GM12878 (cell line): ENCODE results near the gene IPP. TPM values are rescaled to one million over a fixed set of nuclear protein-coding genes. Genes with fewer than 3 reads are reported as not detected.

Experiments
- CREB1 ChIP-seq: IDR thresholded peaks from 2 replicates; pipeline ENCODE4 v1.6.1; 2012; ENCODE audit warnings: low read depth, mild to moderate bottlenecking, inconsistent platforms
- FOXM1 ChIP-seq: IDR thresholded peaks from 2 replicates; pipeline ENCODE4 v1.6.1; 2012; ENCODE audit warnings: low read depth, mild to moderate bottlenecking, inconsistent platforms, low read length, moderate library complexity
- GABPA ChIP-seq: IDR thresholded peaks from 2 replicates; pipeline ENCODE4 v1.6.1; 2014; ENCODE audit warnings: antibody characterized with exemption, low read depth, mild to moderate bottlenecking, inconsistent platforms
- KDM1A ChIP-seq: fragments of 200-600 bp; sonication (generic); IDR thresholded peaks from 2 replicates; pipeline ENCODE4 v1.6.1; 2016; ENCODE audit warnings: borderline replicate concordance
- MEF2A ChIP-seq: IDR thresholded peaks from 2 replicates; pipeline ENCODE4 v1.6.1; 2011; ENCODE audit warnings: low read depth, mild to moderate bottlenecking, low read length, moderate library complexity; ENCODE audit not compliant: insufficient read depth
- NR2C2 ChIP-seq: IDR thresholded peaks from 2 replicates; pipeline ENCODE4 v1.6.1; 2011; ENCODE audit warnings: borderline replicate concordance, low read depth; ENCODE audit not compliant: control insufficient read depth, insufficient read length
- POLR2A ChIP-seq: IDR thresholded peaks from 2 replicates; pipeline ENCODE4 v1.6.1; 2011; ENCODE audit warnings: low read depth, mild to moderate bottlenecking, low read length
- RB1 ChIP-seq: fragments of 450-650 bp; formaldehyde crosslinking; IDR thresholded peaks from 2 replicates; pipeline ENCODE4 v1.6.1; 2017; ENCODE audit warnings: mild to moderate bottlenecking, borderline replicate concordance
- RBBP5 ChIP-seq: fragments of 200-600 bp; sonication (generic); conservative IDR thresholded peaks from 2 replicates; pipeline ENCODE4 v1.6.1; 2016
- RUNX3 ChIP-seq: IDR thresholded peaks from 2 replicates; pipeline ENCODE4 v1.6.1; 2012; ENCODE audit warnings: low read length, inconsistent platforms
- SMAD5 ChIP-seq: IDR thresholded peaks from 2 replicates; pipeline ENCODE4 v1.6.1; 2016; ENCODE audit warnings: antibody characterized with exemption, low read depth
- SPI1 ChIP-seq: IDR thresholded peaks from 2 replicates; pipeline ENCODE4 v1.6.1; 2011; ENCODE audit warnings: low read depth, mild to moderate bottlenecking, low read length, moderate library complexity, borderline replicate concordance; ENCODE audit not compliant: insufficient read depth
- SRF ChIP-seq, 2 experiments: IDR thresholded peaks; 2 replicates each; pipeline ENCODE4 v1.6.1; 2011; ENCODE audit warnings: low read depth in 2 of 2, low read length in 2 of 2, mild to moderate bottlenecking in 1 of 2, moderate library complexity in 1 of 2
- STAT1 ChIP-seq: fragments of 450-650 bp; conservative IDR thresholded peaks from 2 replicates; pipeline ENCODE4 v1.6.1; 2014; ENCODE audit warnings: antibody characterized with exemption, mild to moderate bottlenecking
- SUZ12 ChIP-seq: fragments of 200-600 bp; sonication (generic); IDR thresholded peaks from one replicate; pipeline ENCODE4 v1.6.1; 2018; ENCODE audit warnings: antibody characterized with exemption, mild to moderate bottlenecking; ENCODE audit not compliant: unreplicated experiment
- TCF12 ChIP-seq: IDR thresholded peaks from 2 replicates; pipeline ENCODE4 v1.6.1; 2011; ENCODE audit warnings: low read depth, mild to moderate bottlenecking, low read length
- WRNIP1 ChIP-seq: IDR thresholded peaks from 2 replicates; pipeline ENCODE4 v1.6.1; 2011; ENCODE audit warnings: low read depth, low read length, improper control_type of control experiment, borderline replicate concordance
- ZBTB4 ChIP-seq: fragments of 450-650 bp; formaldehyde crosslinking; IDR thresholded peaks from 2 replicates; pipeline ENCODE4 v1.4.0; 2022; ENCODE audit warnings: mild to moderate bottlenecking, moderate library complexity
- polyA plus RNA-seq, 11 experiments: library from polyadenylated mRNA; depleted of rRNA in 4 of 11; unstranded in 6 of 11; stranded (reverse) in 5 of 11; fragments of >200 nt; fragmentation: Nextera tagmentation in 4 of 11; fragmentation: Illumina TruSeq in 1 of 11; extraction: Ambion mirVana in 4 of 11; extraction: Trizol in 1 of 11; gene quantifications; 1 replicate in 1 of 11; 2 replicates in 10 of 11; pipeline versions ENCODE4 v1.2.1 to v1.2.3, GENCODE V29; 2011 to 2016; ENCODE audit warnings: inconsistent platforms in 2 of 11, missing spikeins in 2 of 11, low read depth in 1 of 11
- total RNA-seq, 4 experiments: library from RNA; depleted of rRNA in 3 of 4; stranded (reverse); fragments of >200 nt in 3 of 4; fragmentation: Illumina TruSeq in 1 of 4; extraction: Trizol in 1 of 4; gene quantifications; 2 replicates each; pipeline versions ENCODE4 v1.2.1 to v1.2.3, GENCODE V29; 2013 to 2021
- TF ChIP-seq, protein P1 (sequence below): IDR thresholded peaks from 2 replicates; pipeline ENCODE4 v1.6.1; 2012; ENCODE audit warnings: low read depth, low read length, improper control_type of control experiment
- TF ChIP-seq, protein P2 (sequence below): fragments of 450-650 bp; IDR thresholded peaks from 2 replicates; pipeline ENCODE4 v1.6.1; 2016; ENCODE audit warnings: mild to moderate bottlenecking
- TF ChIP-seq, protein P3 (sequence below): fragments of 450-650 bp; IDR thresholded peaks from 2 replicates; pipeline ENCODE4 v1.6.1; 2017; ENCODE audit warnings: mild to moderate bottlenecking, moderate library complexity

Gene IPP
- total and polyA plus RNA-seq, 10 of the 15 experiments (the other 5 are each of a cell fraction or from before 2014, with no cell fraction given) = 4.7 to 15.0 (median 10.4) TPM

- TF ChIP-seq GABPA (peak; percentile 76), RUNX3 (no peak), POLR2A (peak; percentile 93), MEF2A (no peak), FOXM1 (no peak), STAT1 (no peak), RB1 (no peak), SMAD5 (peak; percentile 97), SPI1 (no peak), SUZ12 (no peak), NR2C2 (no peak), CREB1 (peak; percentile 93), TCF12 (peak; percentile 17; the same call in 1 of the 2 replicates), RBBP5 (no peak), KDM1A (no peak), WRNIP1 (0 out of 2 replicates have a peak, but pooled peaks have one; percentile 12), ZBTB4 (CRISPR knock-in tag) (no peak), SRF (IDR thresholded peaks at IDR 0.05; ENCODE audit: low read depth in 2 of 2, low read length in 2 of 2) (peak in 1 of 2 experiments; percentile 42; a peak in 1 of 4 replicates)
- TF ChIP-seq, protein P1, sequence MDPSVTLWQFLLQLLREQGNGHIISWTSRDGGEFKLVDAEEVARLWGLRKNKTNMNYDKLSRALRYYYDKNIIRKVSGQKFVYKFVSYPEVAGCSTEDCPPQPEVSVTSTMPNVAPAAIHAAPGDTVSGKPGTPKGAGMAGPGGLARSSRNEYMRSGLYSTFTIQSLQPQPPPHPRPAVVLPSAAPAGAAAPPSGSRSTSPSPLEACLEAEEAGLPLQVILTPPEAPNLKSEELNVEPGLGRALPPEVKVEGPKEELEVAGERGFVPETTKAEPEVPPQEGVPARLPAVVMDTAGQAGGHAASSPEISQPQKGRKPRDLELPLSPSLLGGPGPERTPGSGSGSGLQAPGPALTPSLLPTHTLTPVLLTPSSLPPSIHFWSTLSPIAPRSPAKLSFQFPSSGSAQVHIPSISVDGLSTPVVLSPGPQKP = peak; percentile 68
- TF ChIP-seq, protein P2, sequence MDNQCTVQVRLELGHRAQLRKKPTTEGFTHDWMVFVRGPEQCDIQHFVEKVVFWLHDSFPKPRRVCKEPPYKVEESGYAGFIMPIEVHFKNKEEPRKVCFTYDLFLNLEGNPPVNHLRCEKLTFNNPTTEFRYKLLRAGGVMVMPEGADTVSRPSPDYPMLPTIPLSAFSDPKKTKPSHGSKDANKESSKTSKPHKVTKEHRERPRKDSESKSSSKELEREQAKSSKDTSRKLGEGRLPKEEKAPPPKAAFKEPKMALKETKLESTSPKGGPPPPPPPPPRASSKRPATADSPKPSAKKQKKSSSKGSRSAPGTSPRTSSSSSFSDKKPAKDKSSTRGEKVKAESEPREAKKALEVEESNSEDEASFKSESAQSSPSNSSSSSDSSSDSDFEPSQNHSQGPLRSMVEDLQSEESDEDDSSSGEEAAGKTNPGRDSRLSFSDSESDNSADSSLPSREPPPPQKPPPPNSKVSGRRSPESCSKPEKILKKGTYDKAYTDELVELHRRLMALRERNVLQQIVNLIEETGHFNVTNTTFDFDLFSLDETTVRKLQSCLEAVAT = no peak; the same call in none of the 2 replicates
- TF ChIP-seq, protein P3, sequence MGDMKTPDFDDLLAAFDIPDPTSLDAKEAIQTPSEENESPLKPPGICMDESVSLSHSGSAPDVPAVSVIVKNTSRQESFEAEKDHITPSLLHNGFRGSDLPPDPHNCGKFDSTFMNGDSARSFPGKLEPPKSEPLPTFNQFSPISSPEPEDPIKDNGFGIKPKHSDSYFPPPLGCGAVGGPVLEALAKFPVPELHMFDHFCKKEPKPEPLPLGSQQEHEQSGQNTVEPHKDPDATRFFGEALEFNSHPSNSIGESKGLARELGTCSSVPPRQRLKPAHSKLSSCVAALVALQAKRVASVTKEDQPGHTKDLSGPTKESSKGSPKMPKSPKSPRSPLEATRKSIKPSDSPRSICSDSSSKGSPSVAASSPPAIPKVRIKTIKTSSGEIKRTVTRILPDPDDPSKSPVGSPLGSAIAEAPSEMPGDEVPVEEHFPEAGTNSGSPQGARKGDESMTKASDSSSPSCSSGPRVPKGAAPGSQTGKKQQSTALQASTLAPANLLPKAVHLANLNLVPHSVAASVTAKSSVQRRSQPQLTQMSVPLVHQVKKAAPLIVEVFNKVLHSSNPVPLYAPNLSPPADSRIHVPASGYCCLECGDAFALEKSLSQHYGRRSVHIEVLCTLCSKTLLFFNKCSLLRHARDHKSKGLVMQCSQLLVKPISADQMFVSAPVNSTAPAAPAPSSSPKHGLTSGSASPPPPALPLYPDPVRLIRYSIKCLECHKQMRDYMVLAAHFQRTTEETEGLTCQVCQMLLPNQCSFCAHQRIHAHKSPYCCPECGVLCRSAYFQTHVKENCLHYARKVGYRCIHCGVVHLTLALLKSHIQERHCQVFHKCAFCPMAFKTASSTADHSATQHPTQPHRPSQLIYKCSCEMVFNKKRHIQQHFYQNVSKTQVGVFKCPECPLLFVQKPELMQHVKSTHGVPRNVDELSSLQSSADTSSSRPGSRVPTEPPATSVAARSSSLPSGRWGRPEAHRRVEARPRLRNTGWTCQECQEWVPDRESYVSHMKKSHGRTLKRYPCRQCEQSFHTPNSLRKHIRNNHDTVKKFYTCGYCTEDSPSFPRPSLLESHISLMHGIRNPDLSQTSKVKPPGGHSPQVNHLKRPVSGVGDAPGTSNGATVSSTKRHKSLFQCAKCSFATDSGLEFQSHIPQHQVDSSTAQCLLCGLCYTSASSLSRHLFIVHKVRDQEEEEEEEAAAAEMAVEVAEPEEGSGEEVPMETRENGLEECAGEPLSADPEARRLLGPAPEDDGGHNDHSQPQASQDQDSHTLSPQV = no peak
Observed at GRCh38 chr1:45687014-45687753, 63.3 kb downstream of the IPP start (continued).
